B cell (primary cell): Measurements from ENCODE around the gene RBM42. TPM values are rescaled to one million over a fixed set of nuclear protein-coding genes. Genes with fewer than 3 reads are reported as not detected.

ENCODE experiments used
- ATAC-seq: fragments of 200-7000 bp; cut with Tn5 transposase; one replicate; pipeline ENCODE4 v1.10.0; 2021; ENCODE audit warnings: low read depth, mild to moderate bottlenecking, moderate number of reproducible peaks, moderate library complexity
- CTCF ChIA-PET: fragments of 350-600 bp; sonication (Branson Sonifier 250); formaldehyde crosslinking; loops from one replicate; lab custom pipeline; 2021; ENCODE audit warnings: antibody characterized with exemption, inconsistent platforms; lab: Charles Lee
- POLR2A ChIA-PET: fragments of 350-600 bp; sonication (Branson Sonifier 250); formaldehyde crosslinking; loops from one replicate; lab custom pipeline; 2021; ENCODE audit warnings: antibody characterized with exemption; lab: Charles Lee
- DNase-seq: peaks from one replicate; pipeline ENCODE4 v3.0.0; 2013
- H2AFZ ChIP-seq: 2 replicates; pipeline ENCODE4 v1.6.1; 2012; ENCODE audit warnings: mild to moderate bottlenecking, low read depth, low read length; ENCODE audit not compliant: insufficient read depth, poor library complexity, severe bottlenecking
- H3K27ac ChIP-seq, 2 donors: 1 replicate in 1 of 2; 2 replicates in 1 of 2; pipeline ENCODE4 v1.5.1; 2012 to 2013; ENCODE audit warnings: low read length in 2 of 2, mild to moderate bottlenecking in 2 of 2, moderate library complexity in 1 of 2
- H3K27me3 ChIP-seq, 4 experiments: fragments of 200-600 bp in 1 of 4; sonication (generic) in 1 of 4; replicated peaks in 1 of 4; 1 replicate in 2 of 4; 2 replicates in 2 of 4; pipeline versions ENCODE4 v1.6.1 to v1.7.0; 2013 to 2016; ENCODE audit warnings: low read length in 3 of 4, mild to moderate bottlenecking in 2 of 4, mixed read lengths in 1 of 4, moderate library complexity in 1 of 4; ENCODE audit not compliant: insufficient read depth in 4 of 4, control insufficient read depth in 3 of 4; ENCODE audit errors: control extremely low read depth in 1 of 4
- H3K36me3 ChIP-seq, 2 experiments: replicated peaks in 1 of 2; 1 replicate in 1 of 2; 2 replicates in 1 of 2; pipeline versions ENCODE4 v1.6.1 to v1.7.1; 2013; ENCODE audit warnings: low read length in 1 of 2; ENCODE audit not compliant: insufficient read depth in 2 of 2, control insufficient read depth in 1 of 2; ENCODE audit errors: control extremely low read depth in 1 of 2, extremely low read depth in 1 of 2
- H3K4me1 ChIP-seq, 2 donors: fragments of 200-600 bp in 1 of 2; sonication (generic) in 1 of 2; 1 replicate in 1 of 2; 2 replicates in 1 of 2; pipeline versions ENCODE4 v1.5.1 to v1.6.1; 2013 to 2017; ENCODE audit warnings: low read length in 2 of 2; ENCODE audit not compliant: control insufficient read depth in 2 of 2, insufficient read depth in 2 of 2
- H3K4me2 ChIP-seq: replicated peaks from 2 replicates; pipeline ENCODE3; 2012; ENCODE audit warnings: mild to moderate bottlenecking, low read depth, low read length; ENCODE audit not compliant: poor library complexity, severe bottlenecking
- H3K4me3 ChIP-seq, 5 experiments: fragments of 200-600 bp in 1 of 5; sonication (generic) in 1 of 5; 1 replicate in 3 of 5; 2 replicates in 2 of 5; pipeline versions ENCODE4 v1.5.1 to v1.7.0; 2011 to 2016; ENCODE audit warnings: low read length in 4 of 5, mild to moderate bottlenecking in 4 of 5, low read depth in 2 of 5, control low read depth in 1 of 5, moderate library complexity in 1 of 5; ENCODE audit not compliant: insufficient read depth in 1 of 5; ENCODE audit errors: control extremely low read depth in 1 of 5, extremely low read depth in 1 of 5
- H3K79me2 ChIP-seq: fragments of 200-600 bp; sonication (generic); one replicate; pipeline ENCODE4 v1.6.0; 2016; ENCODE audit warnings: low read length; ENCODE audit not compliant: control insufficient read depth, insufficient read depth
- H3K9ac ChIP-seq: fragments of 200-600 bp; sonication (generic); 2 replicates; pipeline ENCODE4 v1.6.1; 2017; ENCODE audit warnings: mild to moderate bottlenecking, low read length, moderate library complexity
- H3K9me3 ChIP-seq, 3 donors: one replicate each; pipeline versions ENCODE4 v1.6.1 to v1.7.1; 2013; ENCODE audit warnings: low read length in 2 of 3; ENCODE audit not compliant: control insufficient read depth in 2 of 3, insufficient read depth in 1 of 3; ENCODE audit errors: control extremely low read depth in 1 of 3
- H4K20me1 ChIP-seq: 2 replicates; pipeline ENCODE4 v1.6.0; 2012; ENCODE audit warnings: mild to moderate bottlenecking, low read length; ENCODE audit not compliant: insufficient read depth, control insufficient read depth, poor library complexity, severe bottlenecking
- H3K27ac Mint-ChIP-seq: one replicate; pipeline ENCODE4 v1.8.0; 2021; ENCODE audit warnings: mixed read lengths
- H3K27me3 Mint-ChIP-seq: one replicate; pipeline ENCODE4 v1.8.0; 2021; ENCODE audit warnings: mixed read lengths
- H3K4me1 Mint-ChIP-seq: one replicate; pipeline ENCODE4 v1.8.0; 2021; ENCODE audit warnings: mixed read lengths
- H3K4me3 Mint-ChIP-seq: one replicate; pipeline ENCODE4 v1.8.0; 2021; ENCODE audit warnings: mixed read lengths
- H3K9me3 Mint-ChIP-seq: one replicate; pipeline ENCODE4 v1.8.0; 2022; ENCODE audit warnings: mixed read lengths; ENCODE audit not compliant: insufficient read depth
- EZH2 ChIP-seq: IDR thresholded peaks from 2 replicates; pipeline ENCODE4 v1.6.1; 2012; ENCODE audit warnings: borderline replicate concordance, low read depth, mild to moderate bottlenecking, moderate library complexity, low read length; ENCODE audit not compliant: insufficient read depth, poor library complexity, severe bottlenecking
- WGBS: methylation state at CpG from one replicate; pipeline ENCODE4 v1.1.5; 2013; ENCODE audit warnings: missing lambda C conversion rate; ENCODE audit not compliant: insufficient coverage; 5-methylcytosine and 5-hydroxymethylcytosine counted together
- intact Hi-C: fragments of 100-400 bp; cut with micrococcal nuclease; formaldehyde crosslinking; loops from one replicate; pipeline ENCODE4 v1.10.0; 2022
- polyA plus RNA-seq: library from polyadenylated mRNA; depleted of rRNA; stranded (reverse); fragments of >200 nt; gene quantifications from 2 replicates; pipeline ENCODE4 v1.2.3, GENCODE V29; 2012
- total RNA-seq, 2 donors: library from RNA; stranded (reverse); fragments of 120-200 nt in 1 of 2; gene quantifications; 1 replicate in 1 of 2; 2 replicates in 1 of 2; pipeline versions ENCODE4 v1.2.3 to v1.2.4, GENCODE V29; 2013 to 2022
- TF ChIP-seq, protein P1 (sequence below): fragments of 200-600 bp; IDR thresholded peaks from one replicate; pipeline ENCODE4 v1.8.0; 2022; ENCODE audit warnings: antibody characterized with exemption, mild to moderate bottlenecking

RBM42 gene
- total and polyA plus RNA-seq, 2 donors (not counting 1 experiment from before 2014, with no cell fraction given): 42.1 to 52.0 TPM

DNA sequence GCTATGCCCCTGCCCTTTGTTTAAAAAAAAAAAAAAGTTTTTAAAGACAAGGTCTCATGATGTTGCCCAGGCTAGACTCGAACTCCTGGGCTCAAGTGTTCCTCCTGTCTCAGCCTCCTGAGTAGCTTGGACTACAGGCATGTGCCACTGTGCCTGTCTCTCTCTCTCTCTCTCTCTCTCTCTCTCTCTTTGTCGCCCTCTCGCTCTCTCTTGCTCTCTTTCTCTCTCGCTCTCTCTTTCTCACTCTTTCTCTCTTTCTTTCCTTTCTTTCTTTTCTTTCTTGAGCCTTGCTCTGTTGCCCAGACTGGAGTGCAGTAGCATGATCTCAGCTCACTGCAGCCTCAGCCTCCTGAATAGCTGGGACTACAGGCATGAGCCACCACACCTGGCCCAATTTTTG is 26.8 kb downstream of the RBM42 start:
- H3K4me1 ChIP-seq: peaks cover 2% of the 10 kb centered on the region in 2 donors
- H4K20me1 ChIP-seq: peaks cover 5% of the 10 kb centered on the region
- intact Hi-C loops: no loop called here
- TF ChIP-seq, protein P1, sequence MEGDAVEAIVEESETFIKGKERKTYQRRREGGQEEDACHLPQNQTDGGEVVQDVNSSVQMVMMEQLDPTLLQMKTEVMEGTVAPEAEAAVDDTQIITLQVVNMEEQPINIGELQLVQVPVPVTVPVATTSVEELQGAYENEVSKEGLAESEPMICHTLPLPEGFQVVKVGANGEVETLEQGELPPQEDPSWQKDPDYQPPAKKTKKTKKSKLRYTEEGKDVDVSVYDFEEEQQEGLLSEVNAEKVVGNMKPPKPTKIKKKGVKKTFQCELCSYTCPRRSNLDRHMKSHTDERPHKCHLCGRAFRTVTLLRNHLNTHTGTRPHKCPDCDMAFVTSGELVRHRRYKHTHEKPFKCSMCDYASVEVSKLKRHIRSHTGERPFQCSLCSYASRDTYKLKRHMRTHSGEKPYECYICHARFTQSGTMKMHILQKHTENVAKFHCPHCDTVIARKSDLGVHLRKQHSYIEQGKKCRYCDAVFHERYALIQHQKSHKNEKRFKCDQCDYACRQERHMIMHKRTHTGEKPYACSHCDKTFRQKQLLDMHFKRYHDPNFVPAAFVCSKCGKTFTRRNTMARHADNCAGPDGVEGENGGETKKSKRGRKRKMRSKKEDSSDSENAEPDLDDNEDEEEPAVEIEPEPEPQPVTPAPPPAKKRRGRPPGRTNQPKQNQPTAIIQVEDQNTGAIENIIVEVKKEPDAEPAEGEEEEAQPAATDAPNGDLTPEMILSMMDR: no peak
- TF ChIP-seq EZH2: no peak
- no peak overlapping the region for H3K9ac ChIP-seq
- peaks cover 9 to 71% of the 10 kb centered on the region in 2 experiments for H3K36me3 ChIP-seq
- no peak for DNase-seq
- no peaks in the 10 kb centered on the region for H3K9me3 Mint-ChIP-seq
- no peak overlapping the region for H2AFZ ChIP-seq
- H3K4me3 Mint-ChIP-seq: no peak overlapping the region
- H3K27me3 ChIP-seq: no peaks in the 10 kb centered on the region
- ATAC-seq: no peak
- no peak overlapping the region for H3K4me3 ChIP-seq
- H3K9me3 ChIP-seq: no peaks in the 10 kb centered on the region
- POLR2A ChIA-PET: interaction anchor here (0.8 kb wide), 1 partner anchor 11 kb away, joined by 4 read pairs; no protein-coding TSS in a partner anchor
- 100% methylated on average over 4 of the region's 4 CpGs for WGBS
- peaks cover 7% of the 10 kb centered on the region for H3K4me1 Mint-ChIP-seq
- no peaks in the 10 kb centered on the region for H3K27me3 Mint-ChIP-seq
- no peak overlapping the region for H3K4me2 ChIP-seq
- CTCF ChIA-PET: interaction anchor here (0.6 kb wide), 1 partner anchor 19 kb away, joined by 3 read pairs; no protein-coding TSS in a partner anchor
- H3K27ac Mint-ChIP-seq: no peak overlapping the region
- H3K27ac ChIP-seq: no peak overlapping the region
- H3K79me2 ChIP-seq: peaks cover 41% of the 10 kb centered on the region

DNA sequence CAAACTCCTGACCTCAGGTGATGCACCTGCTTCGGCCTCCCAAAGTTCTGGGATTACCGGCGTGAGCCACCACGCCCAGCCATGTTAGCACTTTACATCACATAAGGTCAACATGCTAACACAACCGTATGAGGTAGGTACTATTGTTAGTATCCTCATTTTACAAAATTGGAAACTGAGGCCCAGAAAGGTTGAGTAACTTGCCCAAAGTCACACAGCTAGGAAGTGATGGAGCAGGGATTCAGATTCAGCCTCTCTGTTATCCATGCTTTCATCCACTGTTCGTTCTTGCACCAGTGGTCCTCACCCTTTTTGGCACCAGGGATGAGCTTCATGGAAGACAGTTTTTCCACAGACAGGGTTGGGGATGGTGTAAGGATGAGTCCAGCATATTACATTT is 27.9 kb downstream of the RBM42 start:
- no CpG with 5 or more reads among the region's 6 CpGs for WGBS
- H3K79me2 ChIP-seq: peaks cover 32% of the 10 kb centered on the region
- intact Hi-C loops: no loop called here
- DNase-seq (no peak), ATAC-seq (no peak)
- H3K9me3 ChIP-seq: no peaks in the 10 kb centered on the region
- H4K20me1 ChIP-seq: no peaks in the 10 kb centered on the region
- Mint-ChIP-seq H3K27ac (no peak overlapping the region), H3K4me1 (no peaks in the 10 kb centered on the region), H3K9me3 (no peaks in the 10 kb centered on the region), H3K4me3 (no peak overlapping the region), H3K27me3 (no peaks in the 10 kb centered on the region)
- CTCF ChIA-PET: no interaction called here
- no peaks in the 10 kb centered on the region for H3K4me1 ChIP-seq
- H3K27me3 ChIP-seq: no peaks in the 10 kb centered on the region
- H3K9ac ChIP-seq: no peak overlapping the region
- H3K4me3 ChIP-seq: no peak overlapping the region
- no peak for TF ChIP-seq EZH2
- TF ChIP-seq, protein P1: no peak
- H3K36me3 ChIP-seq: peaks cover 8 to 68% of the 10 kb centered on the region in 2 experiments
- H2AFZ ChIP-seq: no peak overlapping the region
- no peak overlapping the region for H3K27ac ChIP-seq
- H3K4me2 ChIP-seq: no peak overlapping the region
- POLR2A ChIA-PET: no interaction called here
